ENCODE data around the gene ADGRA3. TPM values are rescaled to one million over a fixed set of nuclear protein-coding genes. Genes with fewer than 3 reads are reported as not detected.
A peak's percentile ranks its signal among the peaks of the same experiment; 100 is the strongest.

Gene ADGRA3
- total RNA-seq (44.9 TPM), polyA plus RNA-seq (ENCODE audit: insufficient read depth in 1 of 8, insufficient read length in 8 of 8, low replicate concordance in 1 of 8) (10 to 100 TPM; 42.4 to 60.5 (median 51.2) TPM)
- long read RNA-seq, donor 1, full-length matches to known transcripts = 7 of 7 reads
- long read RNA-seq, donor 1, partial matches to known transcripts = 0 of 7 reads
- long read RNA-seq, donor 1, other reads (novel, unspliced or antisense) = 0 of 7 reads
- long read RNA-seq, donor 2 = 0 reads
- long read RNA-seq, donor 3, full-length matches to known transcripts = 5 of 5 reads
- long read RNA-seq, donor 3, partial matches to known transcripts = 0 of 5 reads
- long read RNA-seq, donor 3, other reads (novel, unspliced or antisense) = 0 of 5 reads
- long read RNA-seq, donor 4, full-length matches to known transcripts = 3 of 3 reads
- long read RNA-seq, donor 4, partial matches to known transcripts = 0 of 3 reads
- long read RNA-seq, donor 4, other reads (novel, unspliced or antisense) = 0 of 3 reads
- long read RNA-seq, donor 5, full-length matches to known transcripts = 14 of 14 reads
- long read RNA-seq, donor 5, partial matches to known transcripts = 0 of 14 reads
- long read RNA-seq, donor 5, other reads (novel, unspliced or antisense) = 0 of 14 reads
- long read RNA-seq, donor 6, full-length matches to known transcripts = 14 of 14 reads
- long read RNA-seq, donor 6, partial matches to known transcripts = 0 of 14 reads
- long read RNA-seq, donor 6, other reads (novel, unspliced or antisense) = 0 of 14 reads
- long read RNA-seq, donor 7, full-length matches to known transcripts = 8 of 8 reads
- long read RNA-seq, donor 7, partial matches to known transcripts = 0 of 8 reads
- long read RNA-seq, donor 7, other reads (novel, unspliced or antisense) = 0 of 8 reads
- long read RNA-seq, donor 8, full-length matches to known transcripts = 2 of 2 reads
- long read RNA-seq, donor 8, partial matches to known transcripts = 0 of 2 reads
- long read RNA-seq, donor 8, other reads (novel, unspliced or antisense) = 0 of 2 reads
- long read RNA-seq, donor 9, full-length matches to known transcripts = 3 of 3 reads
- long read RNA-seq, donor 9, partial matches to known transcripts = 0 of 3 reads
- long read RNA-seq, donor 9, other reads (novel, unspliced or antisense) = 0 of 3 reads
- long read RNA-seq, donor 10, full-length matches to known transcripts = 9 of 9 reads
- long read RNA-seq, donor 10, partial matches to known transcripts = 0 of 9 reads
- long read RNA-seq, donor 10, other reads (novel, unspliced or antisense) = 0 of 9 reads
- long read RNA-seq, donor 11, full-length matches to known transcripts = 2 of 2 reads
- long read RNA-seq, donor 11, partial matches to known transcripts = 0 of 2 reads
- long read RNA-seq, donor 11, other reads (novel, unspliced or antisense) = 0 of 2 reads

- WGBS (ENCODE audit: insufficient coverage) = 1% methylated on average over 51 of the region's 74 CpGs
- DNase-seq = peak; percentile 91
Measured at GRCh38 chr4:22515888-22516541, at the start of gene ADGRA3. ADGRA3 (minus strand) TSS chr4:22516066; CDS start chr4:22515784, 282 bp downstream.

GRCh38 chr4:22556495-22556894 lies 40.6 kb upstream of the ADGRA3 start:
- DNase-seq = no peak
- H3K9me3 ChIP-seq (replicated peaks; ENCODE audit: control insufficient read depth, low read depth, low read length) = peaks cover 2% of the 10 kb centered on the region
- no peak overlapping the region for H3K4me3 ChIP-seq (ENCODE audit: low read length)
- H3K27me3 ChIP-seq (ENCODE audit: control insufficient read depth, insufficient read depth, low read length) = no peaks in the 10 kb centered on the region
- H3K27ac ChIP-seq (ENCODE audit: low read length) = no peak overlapping the region
- no peaks in the 10 kb centered on the region for H3K4me1 ChIP-seq (ENCODE audit: control insufficient read depth, insufficient read depth, low read length)
- H3K36me3 ChIP-seq (ENCODE audit: control insufficient read depth, insufficient read depth, low read length) = no peaks in the 10 kb centered on the region

More at GRCh38 chr4:22515888-22516541, at the start of gene ADGRA3:
- H3K36me3 ChIP-seq (ENCODE audit: control insufficient read depth, insufficient read depth, low read length) = no peaks in the 10 kb centered on the region
- H3K27ac ChIP-seq (ENCODE audit: low read length) = peak within 1 kb of the TSS; percentile 93
- H3K9me3 ChIP-seq (replicated peaks; ENCODE audit: control insufficient read depth, low read depth, low read length) = no peaks in the 10 kb centered on the region
- no peaks in the 10 kb centered on the region for H3K27me3 ChIP-seq (ENCODE audit: control insufficient read depth, insufficient read depth, low read length)
- peak within 1 kb of the TSS; percentile 71 for H3K4me3 ChIP-seq (ENCODE audit: low read length)
- peaks cover 10% of the 10 kb centered on the region for H3K4me1 ChIP-seq (ENCODE audit: control insufficient read depth, insufficient read depth, low read length)

GRCh38 chr4:22554670-22555069 lies 38.8 kb upstream of the ADGRA3 start:
- Histone ChIP-seq H3K27ac (ENCODE audit: low read length) (no peak overlapping the region), H3K4me3 (ENCODE audit: low read length) (no peak overlapping the region), H3K4me1 (ENCODE audit: control insufficient read depth, insufficient read depth, low read length) (no peaks in the 10 kb centered on the region), H3K27me3 (ENCODE audit: control insufficient read depth, insufficient read depth, low read length) (no peaks in the 10 kb centered on the region), H3K36me3 (ENCODE audit: control insufficient read depth, insufficient read depth, low read length) (no peaks in the 10 kb centered on the region), H3K9me3 (replicated peaks; ENCODE audit: control insufficient read depth, low read depth, low read length) (peaks cover 2% of the 10 kb centered on the region)
- 33% methylated on average over 1 of the region's 2 CpGs for WGBS (ENCODE audit: insufficient coverage)
- no peak for DNase-seq

GRCh38 chr4:22553560-22553959 lies 37.7 kb upstream of the ADGRA3 start:
- Histone ChIP-seq H3K27me3 (ENCODE audit: control insufficient read depth, insufficient read depth, low read length) (no peaks in the 10 kb centered on the region), H3K4me3 (ENCODE audit: low read length) (no peak overlapping the region), H3K9me3 (replicated peaks; ENCODE audit: control insufficient read depth, low read depth, low read length) (no peaks in the 10 kb centered on the region), H3K4me1 (ENCODE audit: control insufficient read depth, insufficient read depth, low read length) (no peaks in the 10 kb centered on the region), H3K27ac (ENCODE audit: low read length) (no peak overlapping the region), H3K36me3 (ENCODE audit: control insufficient read depth, insufficient read depth, low read length) (no peaks in the 10 kb centered on the region)
- WGBS (ENCODE audit: insufficient coverage) = 100% methylated on average over 1 of the region's 3 CpGs
- DNase-seq = no peak

- Histone ChIP-seq H3K27me3 (ENCODE audit: control insufficient read depth, insufficient read depth, low read length) (no peaks in the 10 kb centered on the region), H3K27ac (ENCODE audit: low read length) (no peak overlapping the region), H3K4me1 (ENCODE audit: control insufficient read depth, insufficient read depth, low read length) (no peaks in the 10 kb centered on the region), H3K36me3 (ENCODE audit: control insufficient read depth, insufficient read depth, low read length) (no peaks in the 10 kb centered on the region), H3K4me3 (ENCODE audit: low read length) (no peak overlapping the region), H3K9me3 (replicated peaks; ENCODE audit: control insufficient read depth, low read depth, low read length) (no peaks in the 10 kb centered on the region)
- no CpG with 5 or more reads among the region's 3 CpGs for WGBS (ENCODE audit: insufficient coverage)
- no peak for DNase-seq
Measured at GRCh38 chr4:22552812-22553211, 36.9 kb upstream of the ADGRA3 start.

- no peak overlapping the region for H3K27ac ChIP-seq (ENCODE audit: low read length)
- no peak overlapping the region for H3K4me3 ChIP-seq (ENCODE audit: low read length)
- no peaks in the 10 kb centered on the region for H3K27me3 ChIP-seq (ENCODE audit: control insufficient read depth, insufficient read depth, low read length)
- H3K9me3 ChIP-seq (replicated peaks; ENCODE audit: control insufficient read depth, low read depth, low read length) = no peaks in the 10 kb centered on the region
- H3K4me1 ChIP-seq (ENCODE audit: control insufficient read depth, insufficient read depth, low read length) = no peaks in the 10 kb centered on the region
- H3K36me3 ChIP-seq (ENCODE audit: control insufficient read depth, insufficient read depth, low read length) = no peaks in the 10 kb centered on the region
- DNase-seq = no peak
- WGBS (ENCODE audit: insufficient coverage) = no CpG with 5 or more reads among the region's 1 CpG
Measured at GRCh38 chr4:22551550-22551949, 35.7 kb upstream of the ADGRA3 start.

GRCh38 chr4:22546299-22546698 lies 30.4 kb upstream of the ADGRA3 start:
- WGBS (ENCODE audit: insufficient coverage) = 73% methylated on average over 3 of the region's 3 CpGs
- Histone ChIP-seq H3K27ac (ENCODE audit: low read length) (no peak overlapping the region), H3K4me1 (ENCODE audit: control insufficient read depth, insufficient read depth, low read length) (no peaks in the 10 kb centered on the region), H3K4me3 (ENCODE audit: low read length) (no peak overlapping the region), H3K27me3 (ENCODE audit: control insufficient read depth, insufficient read depth, low read length) (no peaks in the 10 kb centered on the region), H3K9me3 (replicated peaks; ENCODE audit: control insufficient read depth, low read depth, low read length) (peaks cover 6% of the 10 kb centered on the region), H3K36me3 (ENCODE audit: control insufficient read depth, insufficient read depth, low read length) (no peaks in the 10 kb centered on the region)
- no peak for DNase-seq

- peak; percentile 19 for DNase-seq
- Histone ChIP-seq H3K9me3 (replicated peaks; ENCODE audit: control insufficient read depth, low read depth, low read length) (peaks cover 10% of the 10 kb centered on the region), H3K27ac (ENCODE audit: low read length) (no peak overlapping the region), H3K4me3 (ENCODE audit: low read length) (no peak overlapping the region), H3K27me3 (ENCODE audit: control insufficient read depth, insufficient read depth, low read length) (no peaks in the 10 kb centered on the region), H3K36me3 (ENCODE audit: control insufficient read depth, insufficient read depth, low read length) (no peaks in the 10 kb centered on the region), H3K4me1 (ENCODE audit: control insufficient read depth, insufficient read depth, low read length) (no peaks in the 10 kb centered on the region)
- 71% methylated on average over 2 of the region's 2 CpGs for WGBS (ENCODE audit: insufficient coverage)
Measured at GRCh38 chr4:22539251-22539650, 23.4 kb upstream of the ADGRA3 start.

GRCh38 chr4:22537864-22538263 lies 22.0 kb upstream of the ADGRA3 start:
- DNase-seq = no peak
- Histone ChIP-seq H3K27ac (ENCODE audit: low read length) (no peak overlapping the region), H3K4me1 (ENCODE audit: control insufficient read depth, insufficient read depth, low read length) (no peaks in the 10 kb centered on the region), H3K36me3 (ENCODE audit: control insufficient read depth, insufficient read depth, low read length) (no peaks in the 10 kb centered on the region), H3K4me3 (ENCODE audit: low read length) (no peak overlapping the region), H3K9me3 (replicated peaks; ENCODE audit: control insufficient read depth, low read depth, low read length) (peaks cover 16% of the 10 kb centered on the region), H3K27me3 (ENCODE audit: control insufficient read depth, insufficient read depth, low read length) (no peaks in the 10 kb centered on the region)

Measured in muscle of leg (tissue), 16 donors.